Endothelial cell of umbilical vein (primary cell): ENCODE measurements around the gene XXYLT1. TPM values are rescaled to one million over a fixed set of nuclear protein-coding genes. Genes with fewer than 3 reads are reported as not detected.

Source experiments
- BruUV-seq: library from RNA; stranded (reverse); fragments of 400-500 nt; replicated peaks from 2 replicates; lab custom pipeline; 2021; lab: Mats Ljungman, UMichigan
- CTCF ChIA-PET: fragments of 300-600, 350-600 bp; sonication (Branson Sonifier 250); formaldehyde crosslinking; loops from one replicate; lab custom pipeline; 2021; ENCODE audit warnings: antibody characterized with exemption, inconsistent platforms; lab: Charles Lee
- POLR2A ChIA-PET: fragments of 300-600, 350-600 bp; sonication (Branson Sonifier 250); formaldehyde crosslinking; loops from one replicate; lab custom pipeline; 2021; ENCODE audit warnings: antibody characterized with exemption, inconsistent platforms; lab: Charles Lee
- DNase-seq: peaks from one replicate; pipeline ENCODE4 v3.0.0-alpha.2; 2011; ENCODE audit warnings: low read depth, low spot score
- FAIRE-seq: peaks from 2 replicates; lab custom pipeline; 2011; peaks lifted over from hg19 to GRCh38; lab: Jason Lieb, UNC
- H2AFZ ChIP-seq: 2 replicates; pipeline ENCODE4 v1.6.0; 2012; ENCODE audit warnings: low read depth, low read length, control low read depth, inconsistent platforms
- H3K27ac ChIP-seq: 2 replicates; pipeline ENCODE4 v1.5.1; 2011; ENCODE audit warnings: low read depth, mild to moderate bottlenecking, control low read depth, low read length, moderate library complexity; ENCODE audit not compliant: insufficient read depth
- H3K27me3 ChIP-seq, 2 experiments: 2 replicates each; pipeline versions ENCODE4 v1.6.0 to v1.6.1; 2011; ENCODE audit warnings: low read length in 2 of 2, mixed read lengths in 1 of 2; ENCODE audit not compliant: control insufficient read depth in 2 of 2, insufficient read depth in 2 of 2
- H3K36me3 ChIP-seq, 2 experiments: 2 replicates in 1 of 2; 3 replicates in 1 of 2; pipeline ENCODE4 v1.5.1; 2011; ENCODE audit warnings: low read length in 2 of 2, mild to moderate bottlenecking in 1 of 2, moderate library complexity in 1 of 2; ENCODE audit not compliant: control insufficient read depth in 2 of 2, insufficient read depth in 2 of 2; ENCODE audit errors: extremely low read depth in 1 of 2
- H3K4me1 ChIP-seq: 3 replicates; pipeline ENCODE4 v1.5.1; 2011; ENCODE audit warnings: mild to moderate bottlenecking, low read length; ENCODE audit not compliant: control insufficient read depth, insufficient read depth; ENCODE audit errors: extremely low read depth
- H3K4me2 ChIP-seq: 2 replicates; pipeline ENCODE4 v1.6.1; 2011; ENCODE audit warnings: low read length, control low read depth, mixed read lengths; ENCODE audit not compliant: insufficient read depth
- H3K4me3 ChIP-seq, 3 experiments: fragments of 200-600 bp in 1 of 3; sonication (generic), shearing (Covaris generic) in 1 of 3; replicated peaks in 1 of 3; 2 replicates each; pipeline ENCODE4 v1.5.1; 2011 to 2016; ENCODE audit warnings: control low read depth in 3 of 3, low read length in 3 of 3, mild to moderate bottlenecking in 2 of 3, inconsistent platforms in 1 of 3, low read depth in 1 of 3, moderate library complexity in 1 of 3; ENCODE audit not compliant: insufficient read depth in 1 of 3
- H3K79me2 ChIP-seq: 2 replicates; pipeline ENCODE4 v1.6.0; 2012; ENCODE audit warnings: low read length, inconsistent platforms; ENCODE audit not compliant: control insufficient read depth, insufficient read depth
- H3K9ac ChIP-seq: replicated peaks from 2 replicates; pipeline ENCODE3; 2011; ENCODE audit warnings: low read length, control low read depth; ENCODE audit not compliant: insufficient read depth; ENCODE audit errors: extremely low read depth
- H3K9me1 ChIP-seq: replicated peaks from 3 replicates; pipeline ENCODE4 v1.6.0; 2011; ENCODE audit warnings: mild to moderate bottlenecking, low read length; ENCODE audit not compliant: control insufficient read depth, insufficient read depth; ENCODE audit errors: extremely low read depth
- H3K9me3 ChIP-seq: replicated peaks from 2 replicates; pipeline ENCODE4 v1.5.1; 2012; ENCODE audit warnings: low read length, inconsistent platforms; ENCODE audit not compliant: control insufficient read depth, insufficient read depth
- H4K20me1 ChIP-seq: replicated peaks from 2 replicates; pipeline ENCODE3; 2011; ENCODE audit warnings: mild to moderate bottlenecking, low read length; ENCODE audit not compliant: control insufficient read depth, insufficient read depth; ENCODE audit errors: extremely low read depth
- EZH2 ChIP-seq: IDR thresholded peaks from 2 replicates; pipeline ENCODE4 v1.6.1; 2012; ENCODE audit warnings: borderline replicate concordance, low read depth, mild to moderate bottlenecking, moderate library complexity, low read length, inconsistent platforms; ENCODE audit not compliant: severe bottlenecking
- FOS ChIP-seq: IDR thresholded peaks from 2 replicates; pipeline ENCODE4 v1.6.1; 2011; ENCODE audit warnings: mild to moderate bottlenecking, low read length, moderate library complexity, borderline replicate concordance; ENCODE audit not compliant: insufficient read depth
- GATA2 ChIP-seq: IDR thresholded peaks from 2 replicates; pipeline ENCODE4 v1.7.0; 2011; ENCODE audit warnings: low read depth, mild to moderate bottlenecking, moderate library complexity, mixed read lengths, low read length; ENCODE audit not compliant: insufficient read length, insufficient read depth
- JUN ChIP-seq: IDR thresholded peaks from 2 replicates; pipeline ENCODE4 v1.6.1; 2011; ENCODE audit warnings: borderline replicate concordance, low read depth; ENCODE audit not compliant: insufficient read length, insufficient read depth
- MYC ChIP-seq: IDR thresholded peaks from one replicate; pipeline ENCODE4 v1.6.1; 2011; ENCODE audit warnings: mild to moderate bottlenecking, low read depth, low read length
- POLR2A ChIP-seq: IDR thresholded peaks from 2 replicates; pipeline ENCODE4 v1.6.1; 2012; ENCODE audit warnings: low read depth, mild to moderate bottlenecking, control low read depth, low read length
- POLR2AphosphoS5 ChIP-seq: IDR thresholded peaks from 2 replicates; pipeline ENCODE4 v1.6.1; 2012; ENCODE audit warnings: low read depth, mild to moderate bottlenecking, control low read depth, low read length, moderate library complexity; ENCODE audit not compliant: insufficient read depth
- dilution Hi-C: fragments of 300-500 bp; cut with MboI; formaldehyde crosslinking; loops from one replicate; pipeline ENCODE4 v1.15.0; 2019; ENCODE audit warnings: low sequenced_read_pairs; ENCODE audit not compliant: extremely low pct_ligation_motif_present
- intact Hi-C: fragments of 100-400 bp; cut with micrococcal nuclease; formaldehyde crosslinking; loops from one replicate; pipeline ENCODE4 v1.10.0; 2022
- polyA plus RNA-seq, 4 experiments: library from polyadenylated mRNA; depleted of rRNA in 3 of 4; stranded (reverse) in 3 of 4; unstranded in 1 of 4; fragments of >200 nt; gene quantifications; 2 replicates each; pipeline versions ENCODE4 v1.2.1 to v1.2.3, GENCODE V29; 2011 to 2012; ENCODE audit warnings: missing spikeins in 1 of 4
- total RNA-seq: library from RNA; stranded (reverse); gene quantifications from 2 replicates; pipeline ENCODE4 v1.2.3, GENCODE V29; 2021
- TF ChIP-seq, protein P1 (sequence below): IDR thresholded peaks from 2 replicates; pipeline ENCODE4 v1.6.1; 2011; ENCODE audit not compliant: insufficient read depth, insufficient read length
- TF ChIP-seq, protein P2 (sequence below), 2 donors: IDR thresholded peaks; 1 replicate in 1 of 2; 2 replicates in 1 of 2; pipeline ENCODE4 v1.5.1; 2011; ENCODE audit warnings: low read length in 2 of 2, mild to moderate bottlenecking in 2 of 2, moderate library complexity in 2 of 2, control low read depth in 1 of 2, inconsistent platforms in 1 of 2, low read depth in 1 of 2; ENCODE audit not compliant: insufficient read depth in 1 of 2; ENCODE audit errors: extremely low read depth in 1 of 2

Gene XXYLT1
- total and polyA plus RNA-seq, 2 donors (not counting 3 experiments of a cell fraction or from before 2014, with no cell fraction given): 54.4 to 78.1 TPM

DNA sequence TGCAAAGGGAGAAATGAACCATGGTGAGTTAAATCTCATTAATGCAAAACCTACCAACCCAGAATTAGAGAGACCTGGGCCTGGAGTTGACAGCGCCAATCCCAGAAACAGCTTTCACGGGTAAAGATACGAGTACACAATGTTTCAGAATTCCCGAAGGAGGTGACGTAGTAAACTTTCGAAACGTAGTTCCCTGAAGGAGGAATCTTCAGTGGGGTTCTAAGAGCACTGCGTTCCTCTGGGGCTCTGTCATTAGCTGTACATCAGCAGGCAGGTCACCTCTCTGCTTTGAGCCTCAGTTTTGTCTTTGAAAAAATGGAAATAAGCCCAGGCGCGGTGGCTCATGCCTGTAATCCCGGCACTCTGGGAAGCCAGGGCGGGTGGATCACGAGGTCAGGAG, 152.3 kb downstream of the XXYLT1 start:
- H3K4me3 ChIP-seq: no peak overlapping the region
- H3K4me1 ChIP-seq: peaks cover 49% of the 10 kb centered on the region
- DNase-seq (no peak), FAIRE-seq (no peak)
- no peaks in the 10 kb centered on the region for H4K20me1 ChIP-seq
- no peaks in the 10 kb centered on the region for H3K9me3 ChIP-seq
- peak overlapping the region; percentile 70 for H3K9ac ChIP-seq
- H3K27ac ChIP-seq: peak overlapping the region; percentile 87
- H3K27me3 ChIP-seq: no peaks in the 10 kb centered on the region
- no peaks in the 10 kb centered on the region for H3K36me3 ChIP-seq
- CTCF ChIA-PET: interaction anchor here (1.0 to 4.6 kb wide), 12 partner anchors 12 to 447 kb away, joined by 3 to 23 read pairs (median 8); partner anchors contain the start of genes LSG1 and XXYLT1
- POLR2A ChIA-PET: interaction anchor here (0.8 to 2.6 kb wide), 5 partner anchors 32 to 436 kb away, joined by 3 to 27 read pairs (median 13); partner anchors contain the start of gene FAM43A
- H3K4me2 ChIP-seq: peak overlapping the region; percentile 4
- intact Hi-C loops (loop anchor here (1.0 to 5.0 kb wide), 18 partner anchors 15 to 446 kb away; partner anchors contain the start of genes ACAP2, FAM43A and LSG1), dilution Hi-C loops (loop anchor here (25.0 kb wide), 1 partner anchor 431 kb away; the partner anchor contains the start of gene FAM43A)
- no peaks in the 10 kb centered on the region for H3K79me2 ChIP-seq
- no peaks in the 10 kb centered on the region for H3K9me1 ChIP-seq
- H2AFZ ChIP-seq: no peak overlapping the region
- TSS peak; percentile 40 for BruUV-seq
- TF ChIP-seq EZH2 (no peak), MYC (no peak), POLR2AphosphoS5 (no peak), FOS (no peak), GATA2 (no peak), JUN (no peak), POLR2A (no peak)
- TF ChIP-seq, protein P1, sequence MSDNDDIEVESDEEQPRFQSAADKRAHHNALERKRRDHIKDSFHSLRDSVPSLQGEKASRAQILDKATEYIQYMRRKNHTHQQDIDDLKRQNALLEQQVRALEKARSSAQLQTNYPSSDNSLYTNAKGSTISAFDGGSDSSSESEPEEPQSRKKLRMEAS: no peak
- TF ChIP-seq, protein P2, sequence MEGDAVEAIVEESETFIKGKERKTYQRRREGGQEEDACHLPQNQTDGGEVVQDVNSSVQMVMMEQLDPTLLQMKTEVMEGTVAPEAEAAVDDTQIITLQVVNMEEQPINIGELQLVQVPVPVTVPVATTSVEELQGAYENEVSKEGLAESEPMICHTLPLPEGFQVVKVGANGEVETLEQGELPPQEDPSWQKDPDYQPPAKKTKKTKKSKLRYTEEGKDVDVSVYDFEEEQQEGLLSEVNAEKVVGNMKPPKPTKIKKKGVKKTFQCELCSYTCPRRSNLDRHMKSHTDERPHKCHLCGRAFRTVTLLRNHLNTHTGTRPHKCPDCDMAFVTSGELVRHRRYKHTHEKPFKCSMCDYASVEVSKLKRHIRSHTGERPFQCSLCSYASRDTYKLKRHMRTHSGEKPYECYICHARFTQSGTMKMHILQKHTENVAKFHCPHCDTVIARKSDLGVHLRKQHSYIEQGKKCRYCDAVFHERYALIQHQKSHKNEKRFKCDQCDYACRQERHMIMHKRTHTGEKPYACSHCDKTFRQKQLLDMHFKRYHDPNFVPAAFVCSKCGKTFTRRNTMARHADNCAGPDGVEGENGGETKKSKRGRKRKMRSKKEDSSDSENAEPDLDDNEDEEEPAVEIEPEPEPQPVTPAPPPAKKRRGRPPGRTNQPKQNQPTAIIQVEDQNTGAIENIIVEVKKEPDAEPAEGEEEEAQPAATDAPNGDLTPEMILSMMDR (IDR thresholded peaks at IDR 0.05; ENCODE audit: extremely low read depth in 1 of 2, insufficient read depth in 1 of 2, low read depth in 1 of 2, low read length in 2 of 2): no peak
